ENCODE measurements around the gene ZSWIM4.

DNA sequence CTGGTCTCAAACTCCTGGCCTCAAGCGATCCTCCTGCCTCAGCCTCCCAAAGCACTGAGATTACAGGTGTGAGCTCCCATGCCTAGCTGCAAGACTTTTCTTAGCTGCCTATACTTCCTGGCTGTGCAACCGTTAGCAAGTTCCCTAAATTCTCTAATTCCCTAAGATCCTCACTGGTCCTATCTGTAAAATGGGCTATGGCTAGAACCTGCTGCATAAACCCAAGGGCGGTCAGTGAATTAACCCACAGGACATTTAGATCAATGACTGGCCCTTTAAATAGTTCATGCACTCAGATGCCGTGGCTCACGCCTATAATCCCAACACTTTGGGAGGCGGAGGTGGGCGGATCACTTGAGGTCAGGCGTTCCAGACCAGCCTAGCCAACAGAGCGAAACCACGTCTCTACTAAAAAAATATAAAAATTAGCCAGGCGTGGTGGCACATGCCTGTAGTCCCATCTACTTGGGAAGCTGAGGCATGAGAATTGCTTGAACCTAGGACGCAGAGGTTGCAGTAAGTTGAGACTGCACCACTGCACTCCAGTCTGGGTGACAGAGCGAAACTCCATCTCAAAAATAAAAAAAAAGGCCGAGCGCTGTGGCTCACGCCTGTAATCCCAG, 25.1 kb upstream of the ZSWIM4 start:
- TF ChIP-seq CTCF (IDR thresholded peaks at IDR 0.05) (no peak), EP300 (IDR thresholded peaks at IDR 0.05; ENCODE audit: borderline replicate concordance in 1 of 2, low read depth in 1 of 2, low read length in 1 of 2) (no peak), EZH2phosphoT487 (IDR thresholded peaks at IDR 0.05; ENCODE audit: borderline replicate concordance, low read depth) (no peak), ELF1 (IDR thresholded peaks at IDR 0.05) (no peak), REST (IDR thresholded peaks at IDR 0.05; ENCODE audit: low read depth, low read length) (no peak), RAD21 (IDR thresholded peaks at IDR 0.05; ENCODE audit: low read length) (no peak), TAF1 (IDR thresholded peaks at IDR 0.05; ENCODE audit: borderline replicate concordance, low read depth, low read length) (no peak), SMC3 (IDR thresholded peaks at IDR 0.05; ENCODE audit: low read depth, low read length) (no peak), SIN3A (IDR thresholded peaks at IDR 0.05; ENCODE audit: borderline replicate concordance, low read depth, low read length) (no peak), GABPA (IDR thresholded peaks at IDR 0.05; ENCODE audit: low read depth) (no peak), NFIC (IDR thresholded peaks at IDR 0.05; ENCODE audit: borderline replicate concordance) (no peak)
- TF ChIP-seq, protein P1, sequence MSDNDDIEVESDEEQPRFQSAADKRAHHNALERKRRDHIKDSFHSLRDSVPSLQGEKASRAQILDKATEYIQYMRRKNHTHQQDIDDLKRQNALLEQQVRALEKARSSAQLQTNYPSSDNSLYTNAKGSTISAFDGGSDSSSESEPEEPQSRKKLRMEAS (IDR thresholded peaks at IDR 0.05; ENCODE audit: low read depth) = no peak

Measured in SK-N-SH (cell line).